ENCODE results near the gene ANKMY1.

GRCh38 chr2:240498958-240499260 is 58.9 kb downstream of the ANKMY1 start:
- TF ChIP-seq RFX5 (IDR thresholded peaks at IDR 0.05; ENCODE audit: borderline replicate concordance, low read depth, low read length) (no peak), CTCF (IDR thresholded peaks at IDR 0.05; ENCODE audit: control extremely low read depth in 1 of 3, insufficient read depth in 1 of 3, low read depth in 1 of 3, low read length in 3 of 3) (no peak), POLR2A (IDR thresholded peaks at IDR 0.05; ENCODE audit: control extremely low read depth in 1 of 2, low read depth in 2 of 2, low read length in 2 of 2) (no peak), KDM1A (IDR thresholded peaks at IDR 0.05; ENCODE audit: borderline replicate concordance, low read length) (no peak), YY1 (IDR thresholded peaks at IDR 0.05; ENCODE audit: low read depth, low read length) (no peak)
- TF ChIP-seq, protein P1, sequence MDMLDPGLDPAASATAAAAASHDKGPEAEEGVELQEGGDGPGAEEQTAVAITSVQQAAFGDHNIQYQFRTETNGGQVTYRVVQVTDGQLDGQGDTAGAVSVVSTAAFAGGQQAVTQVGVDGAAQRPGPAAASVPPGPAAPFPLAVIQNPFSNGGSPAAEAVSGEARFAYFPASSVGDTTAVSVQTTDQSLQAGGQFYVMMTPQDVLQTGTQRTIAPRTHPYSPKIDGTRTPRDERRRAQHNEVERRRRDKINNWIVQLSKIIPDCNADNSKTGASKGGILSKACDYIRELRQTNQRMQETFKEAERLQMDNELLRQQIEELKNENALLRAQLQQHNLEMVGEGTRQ (IDR thresholded peaks at IDR 0.05; ENCODE audit: low read length), result no peak
